Tibial nerve (tissue), 4 donors: Measurements from ENCODE around the gene GMDS.

Experiments
- EP300 ChIP-seq, 2 donors: sonication (generic); formaldehyde crosslinking; IDR thresholded peaks; one replicate each; pipeline ENCODE4 v1.6.1; 2017; ENCODE audit warnings: antibody characterized with exemption in 2 of 2, mild to moderate bottlenecking in 1 of 2
- POLR2A ChIP-seq, 2 donors: fragments of 450-650 bp; IDR thresholded peaks; one replicate each; pipeline ENCODE4 v1.6.1; 2017; ENCODE audit warnings: antibody characterized with exemption in 2 of 2, mild to moderate bottlenecking in 2 of 2, moderate library complexity in 2 of 2
- TF ChIP-seq, protein P1 (sequence below), 5 experiments: fragments of 200-600 bp in 3 of 5; fragments of 450-650 bp in 2 of 5; sonication (generic) in 3 of 5; IDR thresholded peaks; one replicate each; pipeline ENCODE4 v1.5.1; 2016 to 2019; ENCODE audit warnings: antibody characterized with exemption in 5 of 5, mild to moderate bottlenecking in 3 of 5, moderate library complexity in 2 of 5

- TF ChIP-seq, protein P1, sequence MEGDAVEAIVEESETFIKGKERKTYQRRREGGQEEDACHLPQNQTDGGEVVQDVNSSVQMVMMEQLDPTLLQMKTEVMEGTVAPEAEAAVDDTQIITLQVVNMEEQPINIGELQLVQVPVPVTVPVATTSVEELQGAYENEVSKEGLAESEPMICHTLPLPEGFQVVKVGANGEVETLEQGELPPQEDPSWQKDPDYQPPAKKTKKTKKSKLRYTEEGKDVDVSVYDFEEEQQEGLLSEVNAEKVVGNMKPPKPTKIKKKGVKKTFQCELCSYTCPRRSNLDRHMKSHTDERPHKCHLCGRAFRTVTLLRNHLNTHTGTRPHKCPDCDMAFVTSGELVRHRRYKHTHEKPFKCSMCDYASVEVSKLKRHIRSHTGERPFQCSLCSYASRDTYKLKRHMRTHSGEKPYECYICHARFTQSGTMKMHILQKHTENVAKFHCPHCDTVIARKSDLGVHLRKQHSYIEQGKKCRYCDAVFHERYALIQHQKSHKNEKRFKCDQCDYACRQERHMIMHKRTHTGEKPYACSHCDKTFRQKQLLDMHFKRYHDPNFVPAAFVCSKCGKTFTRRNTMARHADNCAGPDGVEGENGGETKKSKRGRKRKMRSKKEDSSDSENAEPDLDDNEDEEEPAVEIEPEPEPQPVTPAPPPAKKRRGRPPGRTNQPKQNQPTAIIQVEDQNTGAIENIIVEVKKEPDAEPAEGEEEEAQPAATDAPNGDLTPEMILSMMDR (IDR thresholded peaks at IDR 0.05) = no peak
- TF ChIP-seq POLR2A (IDR thresholded peaks at IDR 0.05) (no peak), EP300 (IDR thresholded peaks at IDR 0.05) (no peak)
Observed at GRCh38 chr6:1851681-1852456, 393.5 kb downstream of the GMDS start.
